Heart left ventricle (tissue), 13 donors: ENCODE measurements around the gene WRAP73.

Experiments used
- CTCF ChIP-seq, 12 donors: fragments of 200-600 bp; sonication (generic) in 4 of 12; IDR thresholded peaks; one replicate each; pipeline versions ENCODE4 v1.5.0 to v1.8.0; 2018 to 2022; ENCODE audit warnings: antibody characterized with exemption in 12 of 12, mild to moderate bottlenecking in 5 of 12
- POLR2A ChIP-seq, 2 donors: fragments of 450-650 bp; IDR thresholded peaks; one replicate each; pipeline ENCODE4 v1.6.1; 2017; ENCODE audit warnings: antibody characterized with exemption in 2 of 2, mild to moderate bottlenecking in 2 of 2, moderate library complexity in 2 of 2
- donor health status: ischemic (EF 13 %, LVEDD 7.1; RV severe dilation, severe dysfunction).
- donor health status: DM: no; HTN: yes; CAD: no.
- donor health status: DM: no; HTN: no; CAD: no.
- donor health status: ischemic (EF 25% LVEDD 6.9; RV normal size, moderate dysfunction).
- donor health status: ischemic (EF 25% LVEDD 5.7; RV mildly dilated, moderate dysfunction).
- donor health status: ischemic (EF 35%, LVEDD 5.7; RV mildly dilated, moderate dysfunction).
- donor health status: nonischemic (EF 11% LVEDD 7.7; RV severe dilation, severe dysfunction).
- donor health status: DM: yes; HTN: yes; CAD: no.
- donor health status: PGD.
- donor health status: ischemic (EF 29% LVEDD 5.4; RV normal size, mild dysfunction).
- donor health status: nonischemic (EF 23%, LVEDD 6.1; RV moderate dilation, normal function).

- TF ChIP-seq CTCF (IDR thresholded peaks at IDR 0.05) (no peak), POLR2A (IDR thresholded peaks at IDR 0.05) (no peak)
Measured at GRCh38 chr1:3601743-3602142, 48.2 kb downstream of the WRAP73 start.
